OCI-LY3 (cell line): ENCODE data around the gene ZNF181.

Experiments
- H2AFZ ChIP-seq: fragments of 200-600, 300-600 bp; shearing (Covaris generic); 2 replicates; pipeline ENCODE4 v1.6.0; 2014; ENCODE audit warnings: antibody characterized with exemption, low read depth, low read length
- H3K27ac ChIP-seq: fragments of 200-600, 300-600 bp; sonication (generic); 2 replicates; pipeline ENCODE4 v1.5.1; 2014; ENCODE audit warnings: mild to moderate bottlenecking, low read length, moderate library complexity, mixed read lengths
- H3K27me3 ChIP-seq: fragments of 200-600, 300-600 bp; sonication (generic); 2 replicates; pipeline ENCODE4 v1.6.1; 2014; ENCODE audit warnings: low read depth, low read length, mixed read lengths
- H3K36me3 ChIP-seq: fragments of 200-600, 300-600 bp; sonication (generic); replicated peaks from 2 replicates; pipeline ENCODE3; 2014; ENCODE audit warnings: low read depth, low read length, mixed read lengths
- H3K4me1 ChIP-seq: fragments of 300-600, 200-600 bp; sonication (generic); 2 replicates; pipeline ENCODE4 v1.6.1; 2014; ENCODE audit warnings: low read length, mixed read lengths
- H3K4me2 ChIP-seq: fragments of 200-600, 300-600 bp; sonication (generic); 2 replicates; pipeline ENCODE4 v1.6.1; 2014; ENCODE audit warnings: low read length, mixed read lengths
- H3K4me3 ChIP-seq: fragments of 300-600, 200-600 bp; sonication (generic); 2 replicates; pipeline ENCODE4 v1.5.1; 2014; ENCODE audit warnings: antibody characterized with exemption, mild to moderate bottlenecking, low read length, moderate library complexity
- H3K79me2 ChIP-seq: fragments of 300-600, 200-600 bp; shearing (Covaris generic); 2 replicates; pipeline ENCODE4 v1.6.1; 2014; ENCODE audit warnings: mild to moderate bottlenecking, low read length, mixed read lengths
- H3K9ac ChIP-seq: fragments of 300-600, 200-600 bp; shearing (Covaris generic); 2 replicates; pipeline ENCODE4 v1.6.0; 2014; ENCODE audit warnings: mild to moderate bottlenecking, low read length, moderate library complexity
- H3K9me3 ChIP-seq: fragments of 200-600, 300-600 bp; shearing (Covaris generic); 2 replicates; pipeline ENCODE4 v1.6.1; 2014; ENCODE audit warnings: low read length, mixed read lengths; ENCODE audit not compliant: insufficient read depth
- H4K20me1 ChIP-seq: fragments of 200-600, 300-600 bp; sonication (generic); 2 replicates; pipeline ENCODE4 v1.6.1; 2016; ENCODE audit warnings: low read length, mixed read lengths; ENCODE audit not compliant: insufficient read depth
- EZH2phosphoT487 ChIP-seq: fragments of 200-600 bp; shearing (Covaris generic); IDR thresholded peaks from 2 replicates; pipeline ENCODE4 v1.6.1; 2018; ENCODE audit warnings: antibody characterized with exemption, mixed run types, low read depth
- TF ChIP-seq, protein P1 (sequence below): fragments of 200-600, 300-600 bp; sonication (generic); IDR thresholded peaks from 2 replicates; pipeline ENCODE4 v1.5.1; 2014; ENCODE audit warnings: antibody characterized with exemption, low read length, low read depth

Gene ZNF181

GRCh38 chr19:34772697-34773554, 38.9 kb downstream of the ZNF181 start, which contains the start of gene ZNF599:
Gene ZNF599, minus strand, starts transcription at chr19:34773215. Its CDS starts 374 bp downstream, at chr19:34772841.
- H3K36me3 ChIP-seq, result no peaks in the 10 kb centered on the region
- H3K79me2 ChIP-seq, result no peaks in the 10 kb centered on the region
- H3K4me3 ChIP-seq, result peak within 1 kb of the TSS; percentile 48; the same call in 1 of the 2 replicates
- H3K9me3 ChIP-seq, result no peaks in the 10 kb centered on the region
- no peaks in the 10 kb centered on the region for H4K20me1 ChIP-seq
- no peak within 1 kb of the TSS for H3K27ac ChIP-seq
- no peak within 1 kb of the TSS for H2AFZ ChIP-seq
- no peaks in the 10 kb centered on the region for H3K27me3 ChIP-seq
- TF ChIP-seq, protein P1, sequence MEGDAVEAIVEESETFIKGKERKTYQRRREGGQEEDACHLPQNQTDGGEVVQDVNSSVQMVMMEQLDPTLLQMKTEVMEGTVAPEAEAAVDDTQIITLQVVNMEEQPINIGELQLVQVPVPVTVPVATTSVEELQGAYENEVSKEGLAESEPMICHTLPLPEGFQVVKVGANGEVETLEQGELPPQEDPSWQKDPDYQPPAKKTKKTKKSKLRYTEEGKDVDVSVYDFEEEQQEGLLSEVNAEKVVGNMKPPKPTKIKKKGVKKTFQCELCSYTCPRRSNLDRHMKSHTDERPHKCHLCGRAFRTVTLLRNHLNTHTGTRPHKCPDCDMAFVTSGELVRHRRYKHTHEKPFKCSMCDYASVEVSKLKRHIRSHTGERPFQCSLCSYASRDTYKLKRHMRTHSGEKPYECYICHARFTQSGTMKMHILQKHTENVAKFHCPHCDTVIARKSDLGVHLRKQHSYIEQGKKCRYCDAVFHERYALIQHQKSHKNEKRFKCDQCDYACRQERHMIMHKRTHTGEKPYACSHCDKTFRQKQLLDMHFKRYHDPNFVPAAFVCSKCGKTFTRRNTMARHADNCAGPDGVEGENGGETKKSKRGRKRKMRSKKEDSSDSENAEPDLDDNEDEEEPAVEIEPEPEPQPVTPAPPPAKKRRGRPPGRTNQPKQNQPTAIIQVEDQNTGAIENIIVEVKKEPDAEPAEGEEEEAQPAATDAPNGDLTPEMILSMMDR, result no peak
- no peak for TF ChIP-seq EZH2phosphoT487
- no peak within 1 kb of the TSS for H3K4me2 ChIP-seq
- H3K4me1 ChIP-seq, result no peaks in the 10 kb centered on the region
- H3K9ac ChIP-seq, result no peak within 1 kb of the TSS

DNA sequence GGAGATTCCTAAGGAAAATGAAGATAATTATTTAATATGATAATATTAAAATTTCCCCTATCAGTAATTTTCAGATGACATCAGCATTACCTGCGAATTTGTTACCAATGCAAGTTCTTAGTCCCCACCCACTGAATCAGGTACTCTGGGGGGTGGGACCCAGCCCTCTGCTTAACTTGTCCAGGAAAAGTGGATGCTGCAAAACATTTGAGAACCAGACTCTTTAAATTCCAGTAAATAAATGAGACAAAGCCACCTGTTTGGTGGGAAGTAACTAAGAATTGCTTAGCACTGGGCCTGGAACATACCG, 39.5 kb downstream of the ZNF181 start:
- H3K4me3 ChIP-seq, result no peak overlapping the region
- H2AFZ ChIP-seq, result no peak overlapping the region

DNA sequence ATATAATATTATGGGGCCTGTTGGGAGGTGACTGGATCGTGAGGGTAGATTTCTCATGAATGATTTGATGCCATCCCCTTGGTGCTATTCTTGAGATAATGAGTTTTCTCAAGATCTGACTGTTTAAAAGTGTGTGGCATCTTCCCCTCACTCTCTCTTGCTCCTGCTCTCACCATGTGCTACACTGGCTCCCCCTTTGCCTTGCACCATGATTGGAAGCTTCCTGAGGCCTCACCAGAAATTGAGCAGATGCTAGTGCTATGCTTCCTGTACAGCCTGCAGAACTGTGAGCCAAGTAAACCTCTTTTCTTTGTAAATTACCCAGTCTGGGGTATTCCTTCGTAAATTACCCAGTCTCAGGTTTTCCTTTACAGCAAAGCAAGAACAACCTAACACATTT, 40.8 kb downstream of the ZNF181 start:
- no peaks in the 10 kb centered on the region for H3K9me3 ChIP-seq
- no peak overlapping the region for H2AFZ ChIP-seq
- no peaks in the 10 kb centered on the region for H3K4me1 ChIP-seq
- H3K4me3 ChIP-seq, result no peak overlapping the region
- no peaks in the 10 kb centered on the region for H3K36me3 ChIP-seq
- no peak overlapping the region for H3K9ac ChIP-seq
- TF ChIP-seq EZH2phosphoT487, result no peak
- TF ChIP-seq, protein P1, result no peak
- H3K4me2 ChIP-seq, result no peak overlapping the region
- H3K79me2 ChIP-seq, result no peaks in the 10 kb centered on the region
- no peak overlapping the region for H3K27ac ChIP-seq
- no peaks in the 10 kb centered on the region for H4K20me1 ChIP-seq
- no peaks in the 10 kb centered on the region for H3K27me3 ChIP-seq

More for the DNA sequence above, 39.5 kb downstream of the ZNF181 start:
- Histone ChIP-seq H3K79me2 (no peaks in the 10 kb centered on the region), H3K36me3 (no peaks in the 10 kb centered on the region), H3K9ac (no peak overlapping the region), H3K27me3 (no peaks in the 10 kb centered on the region), H3K4me2 (no peak overlapping the region), H3K9me3 (no peaks in the 10 kb centered on the region), H3K4me1 (no peaks in the 10 kb centered on the region), H3K27ac (no peak overlapping the region), H4K20me1 (no peaks in the 10 kb centered on the region)
- TF ChIP-seq, protein P1, result no peak
- no peak for TF ChIP-seq EZH2phosphoT487

GRCh38 chr19:34778342-34778741, 44.3 kb downstream of the ZNF181 start:
- no peaks in the 10 kb centered on the region for H3K79me2 ChIP-seq
- H3K36me3 ChIP-seq, result no peaks in the 10 kb centered on the region
- no peak for TF ChIP-seq EZH2phosphoT487
- TF ChIP-seq, protein P1, result no peak
- H3K9me3 ChIP-seq, result no peaks in the 10 kb centered on the region
- H3K4me1 ChIP-seq, result no peaks in the 10 kb centered on the region
- H2AFZ ChIP-seq, result no peak overlapping the region
- no peaks in the 10 kb centered on the region for H3K27me3 ChIP-seq
- no peak overlapping the region for H3K27ac ChIP-seq
- no peak overlapping the region for H3K4me2 ChIP-seq
- no peak overlapping the region for H3K9ac ChIP-seq
- H3K4me3 ChIP-seq, result no peak overlapping the region
- H4K20me1 ChIP-seq, result no peaks in the 10 kb centered on the region
